Tibial nerve (tissue), 4 donors: Measurements from ENCODE around the gene CBL. TPM values are rescaled to one million over a fixed set of nuclear protein-coding genes. Genes with fewer than 3 reads are reported as not detected.

Source experiments
- DNase-seq, 2 donors: peaks; one replicate each; pipeline ENCODE4 v3.0.0-alpha.2; 2019; ENCODE audit warnings: low spot score in 2 of 2
- H3K27ac ChIP-seq, 4 donors: fragments of 200-600 bp; sonication (generic) in 3 of 4; one replicate each; pipeline ENCODE4 v1.5.1; 2017 to 2019; ENCODE audit warnings: mild to moderate bottlenecking in 1 of 4
- H3K27me3 ChIP-seq, 2 donors: fragments of 200-600 bp; sonication (generic) in 1 of 2; one replicate each; pipeline versions ENCODE4 v1.5.1 to v1.6.0; 2017 to 2019
- H3K36me3 ChIP-seq, 3 donors: fragments of 200-600 bp; sonication (generic); one replicate each; pipeline ENCODE4 v1.5.1; 2018 to 2019
- H3K4me1 ChIP-seq, 4 donors: fragments of 200-600 bp; sonication (generic) in 3 of 4; one replicate each; pipeline ENCODE4 v1.5.1; 2017 to 2019
- H3K4me3 ChIP-seq, 4 donors: fragments of 200-600 bp; sonication (generic) in 3 of 4; one replicate each; pipeline ENCODE4 v1.5.1; 2017 to 2019; ENCODE audit warnings: mild to moderate bottlenecking in 1 of 4, moderate library complexity in 1 of 4
- H3K9me3 ChIP-seq, 4 donors: fragments of 200-600 bp; sonication (generic) in 3 of 4; one replicate each; pipeline ENCODE4 v1.5.1; 2017 to 2019
- EP300 ChIP-seq, 2 donors: sonication (generic); formaldehyde crosslinking; IDR thresholded peaks; one replicate each; pipeline ENCODE4 v1.6.1; 2017; ENCODE audit warnings: antibody characterized with exemption in 2 of 2, mild to moderate bottlenecking in 1 of 2
- POLR2A ChIP-seq, 2 donors: fragments of 450-650 bp; IDR thresholded peaks; one replicate each; pipeline ENCODE4 v1.6.1; 2017; ENCODE audit warnings: antibody characterized with exemption in 2 of 2, mild to moderate bottlenecking in 2 of 2, moderate library complexity in 2 of 2
- WGBS, 2 donors: methylation state at CpG; one replicate each; pipeline ENCODE4 v1.1.5; 2018; 5-methylcytosine and 5-hydroxymethylcytosine counted together
- total RNA-seq, 4 donors: library from RNA; depleted of rRNA; stranded (reverse); fragments of >200 nt; gene quantifications; one replicate each; pipeline ENCODE4 v1.1.0, GENCODE V29; 2016
- TF ChIP-seq, protein P1 (sequence below), 5 experiments: fragments of 200-600 bp in 3 of 5; fragments of 450-650 bp in 2 of 5; sonication (generic) in 3 of 5; IDR thresholded peaks; one replicate each; pipeline ENCODE4 v1.5.1; 2016 to 2019; ENCODE audit warnings: antibody characterized with exemption in 5 of 5, mild to moderate bottlenecking in 3 of 5, moderate library complexity in 2 of 5

Gene CBL
- total RNA-seq, 4 donors from 2014 or later = 14.2 to 19.2 (median 16.0) TPM

DNA sequence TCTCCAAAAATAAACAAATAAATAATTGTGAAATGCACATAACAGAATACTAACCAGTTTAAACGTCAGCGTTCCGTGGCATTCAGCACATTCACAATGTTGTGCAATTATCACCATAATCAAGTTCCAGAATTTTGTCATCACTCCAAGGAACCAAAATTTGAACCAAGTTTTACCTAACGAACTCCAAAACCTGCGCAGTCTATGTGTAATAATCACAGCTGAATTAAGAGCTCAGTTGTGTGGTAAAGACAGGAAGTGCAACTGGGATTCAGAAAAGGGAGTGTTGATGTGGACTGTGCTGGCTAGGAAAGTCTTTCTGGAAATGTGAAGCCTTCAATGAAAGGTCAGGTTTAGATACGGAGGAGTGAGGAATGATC, 116.2 kb downstream of the CBL start:
- H3K27ac ChIP-seq = peak overlapping the region; percentile 89 to 96 (median 93)
- H3K4me1 ChIP-seq = peaks cover 0 to 64% (median 45%) of the 10 kb centered on the region in 4 donors
- no peak for DNase-seq
- no peaks in the 10 kb centered on the region for H3K36me3 ChIP-seq
- H3K4me3 ChIP-seq = no peak overlapping the region
- no peaks in the 10 kb centered on the region for H3K9me3 ChIP-seq
- TF ChIP-seq, protein P1, sequence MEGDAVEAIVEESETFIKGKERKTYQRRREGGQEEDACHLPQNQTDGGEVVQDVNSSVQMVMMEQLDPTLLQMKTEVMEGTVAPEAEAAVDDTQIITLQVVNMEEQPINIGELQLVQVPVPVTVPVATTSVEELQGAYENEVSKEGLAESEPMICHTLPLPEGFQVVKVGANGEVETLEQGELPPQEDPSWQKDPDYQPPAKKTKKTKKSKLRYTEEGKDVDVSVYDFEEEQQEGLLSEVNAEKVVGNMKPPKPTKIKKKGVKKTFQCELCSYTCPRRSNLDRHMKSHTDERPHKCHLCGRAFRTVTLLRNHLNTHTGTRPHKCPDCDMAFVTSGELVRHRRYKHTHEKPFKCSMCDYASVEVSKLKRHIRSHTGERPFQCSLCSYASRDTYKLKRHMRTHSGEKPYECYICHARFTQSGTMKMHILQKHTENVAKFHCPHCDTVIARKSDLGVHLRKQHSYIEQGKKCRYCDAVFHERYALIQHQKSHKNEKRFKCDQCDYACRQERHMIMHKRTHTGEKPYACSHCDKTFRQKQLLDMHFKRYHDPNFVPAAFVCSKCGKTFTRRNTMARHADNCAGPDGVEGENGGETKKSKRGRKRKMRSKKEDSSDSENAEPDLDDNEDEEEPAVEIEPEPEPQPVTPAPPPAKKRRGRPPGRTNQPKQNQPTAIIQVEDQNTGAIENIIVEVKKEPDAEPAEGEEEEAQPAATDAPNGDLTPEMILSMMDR (IDR thresholded peaks at IDR 0.05) = peak in 2 of 5 experiments; percentile 22 to 26
- TF ChIP-seq POLR2A (IDR thresholded peaks at IDR 0.05) = no peak
- peaks cover 0 to 16% of the 10 kb centered on the region in 2 donors for H3K27me3 ChIP-seq
- 31 to 32% methylated on average over 6 of the region's 6 CpGs for WGBS, 2 donors

DNA sequence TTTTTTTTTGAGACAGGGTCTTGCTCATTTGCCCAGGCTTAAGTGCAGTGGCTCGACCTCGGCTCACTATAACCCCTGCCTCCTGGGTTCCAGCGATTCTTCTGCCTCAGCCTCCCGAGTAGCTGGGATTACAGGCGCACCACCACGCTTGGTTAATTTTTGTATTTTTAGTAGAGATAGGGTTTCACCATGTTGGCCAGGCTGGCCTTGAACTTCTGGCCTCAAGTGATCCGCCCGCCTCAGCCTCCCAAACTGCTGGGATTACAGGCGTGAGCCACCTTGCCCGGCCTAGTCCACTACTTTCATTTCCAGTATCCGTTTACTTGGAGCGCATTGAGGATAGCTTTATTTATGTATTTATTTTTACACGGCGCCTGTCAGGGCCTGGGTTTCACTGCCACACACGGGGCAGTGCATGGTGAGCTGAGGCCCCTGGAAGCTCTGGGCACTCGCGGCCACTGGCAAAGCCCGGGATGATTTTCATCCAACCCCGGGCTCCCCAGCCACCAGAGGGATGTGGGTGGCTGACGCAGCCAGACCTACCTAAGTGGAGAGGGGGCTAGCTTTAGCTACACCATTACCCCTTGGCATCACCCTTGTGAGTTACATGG, 116.9 kb downstream of the CBL start:
- H3K36me3 ChIP-seq = no peaks in the 10 kb centered on the region
- TF ChIP-seq EP300 (IDR thresholded peaks at IDR 0.05) (no peak), POLR2A (IDR thresholded peaks at IDR 0.05) (no peak)
- TF ChIP-seq, protein P1 (IDR thresholded peaks at IDR 0.05) = no peak
- H3K27ac ChIP-seq = peak overlapping the region in 2 of 4 donors; percentile 95 to 96
- peaks cover 0 to 9% of the 10 kb centered on the region in 2 donors for H3K27me3 ChIP-seq
- peaks cover 0 to 58% (median 38%) of the 10 kb centered on the region in 4 donors for H3K4me1 ChIP-seq
- no peaks in the 10 kb centered on the region for H3K9me3 ChIP-seq
- DNase-seq = peak in 1 of 2 donors; percentile 7
- 83 to 87% methylated on average over 15 to 20 of the region's 20 CpGs for WGBS, 2 donors
- no peak overlapping the region for H3K4me3 ChIP-seq

DNA sequence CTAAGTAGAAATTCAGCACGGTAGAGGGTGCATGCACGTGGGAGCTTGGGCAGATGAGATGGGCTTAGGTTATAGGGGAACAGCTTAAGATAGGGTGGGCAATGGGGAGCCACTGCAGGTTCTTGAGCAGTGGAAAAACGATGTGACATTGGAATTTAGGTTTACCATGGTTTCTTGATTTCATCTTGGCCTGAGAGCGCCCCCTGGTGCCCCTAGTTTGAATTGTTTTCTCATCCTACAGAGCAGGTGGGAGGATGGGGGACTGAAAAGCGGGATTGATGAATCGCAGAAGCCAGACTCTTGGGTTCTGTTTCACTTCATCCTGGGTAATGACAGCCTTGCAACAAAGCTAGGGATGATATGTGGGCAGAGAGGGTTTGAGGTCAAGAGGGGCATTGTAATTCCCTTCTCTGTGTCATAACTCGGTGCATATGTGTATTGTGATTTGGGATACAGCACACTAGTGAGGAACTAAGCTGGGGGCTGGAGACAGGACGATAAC, 117.4 kb downstream of the CBL start:
- H3K4me1 ChIP-seq = peaks cover 0 to 52% (median 32%) of the 10 kb centered on the region in 4 donors
- H3K4me3 ChIP-seq = no peak overlapping the region
- H3K27ac ChIP-seq = peak overlapping the region in 1 of 4 donors; percentile 95
- 10 to 12% methylated on average over 8 of the region's 8 CpGs for WGBS, 2 donors
- H3K36me3 ChIP-seq = no peaks in the 10 kb centered on the region
- no peaks in the 10 kb centered on the region for H3K9me3 ChIP-seq
- TF ChIP-seq EP300 (IDR thresholded peaks at IDR 0.05) = peak in 1 of 2 donors; percentile 34
- TF ChIP-seq, protein P1 (IDR thresholded peaks at IDR 0.05) = peak; percentile 70 to 85 (median 78)
- no peak for TF ChIP-seq POLR2A (IDR thresholded peaks at IDR 0.05)
- H3K27me3 ChIP-seq = peaks cover 0 to 6% of the 10 kb centered on the region in 2 donors
- DNase-seq = peak; percentile 75 to 92

DNA sequence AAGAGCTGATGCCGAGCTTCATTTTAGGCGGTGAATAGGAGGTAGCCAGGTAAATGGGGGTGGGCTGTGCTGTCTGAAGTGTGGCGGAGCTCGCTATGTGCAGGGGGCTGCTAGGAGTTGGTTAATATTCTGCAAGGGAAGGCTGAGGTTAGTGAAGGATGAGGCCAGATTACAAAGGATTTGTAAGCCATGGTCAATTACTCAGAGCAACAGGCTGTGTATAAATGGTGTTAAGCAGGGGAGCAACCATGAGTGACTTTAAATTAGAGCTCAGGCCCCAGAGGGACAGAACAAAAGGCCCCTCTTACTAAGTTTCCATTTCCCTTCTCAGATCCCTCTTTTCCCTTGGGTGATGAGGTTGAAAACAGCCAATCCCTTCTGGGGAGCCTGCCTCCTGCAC, 118.0 kb downstream of the CBL start:
- Histone ChIP-seq H3K9me3 (no peaks in the 10 kb centered on the region), H3K27me3 (peaks cover 0 to 6% of the 10 kb centered on the region in 2 donors), H3K4me3 (no peak overlapping the region), H3K27ac (no peak overlapping the region), H3K36me3 (no peaks in the 10 kb centered on the region), H3K4me1 (peaks cover 0 to 46% (median 27%) of the 10 kb centered on the region in 4 donors)
- TF ChIP-seq, protein P1 (IDR thresholded peaks at IDR 0.05) = no peak
- TF ChIP-seq POLR2A (IDR thresholded peaks at IDR 0.05) (no peak), EP300 (IDR thresholded peaks at IDR 0.05) (no peak)
- WGBS, 2 donors = 60 to 73% methylated on average over 4 of the region's 4 CpGs
- DNase-seq = no peak

DNA sequence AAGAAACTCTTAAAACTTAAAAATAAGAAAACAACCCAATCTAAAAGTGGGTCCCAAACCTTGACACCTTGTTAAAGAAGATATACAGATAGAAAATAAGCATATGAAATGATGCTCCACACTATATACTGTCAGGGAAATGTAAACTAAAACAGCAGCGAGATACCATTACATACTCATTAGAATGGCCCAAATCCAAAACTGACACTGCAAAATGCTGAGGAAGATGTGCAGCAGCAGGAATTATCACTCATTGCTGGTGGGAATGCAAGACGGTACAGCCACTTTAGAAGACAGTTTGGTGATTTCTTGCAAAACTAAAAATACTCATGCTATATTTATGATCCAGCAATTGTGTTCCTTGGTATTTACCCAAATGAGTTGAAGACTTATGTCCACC, 123.2 kb downstream of the CBL start:
- Histone ChIP-seq H3K27me3 (no peaks in the 10 kb centered on the region), H3K4me3 (no peak overlapping the region), H3K4me1 (peaks cover 0 to 5% (median 0%) of the 10 kb centered on the region in 4 donors), H3K27ac (no peak overlapping the region), H3K9me3 (no peaks in the 10 kb centered on the region), H3K36me3 (no peaks in the 10 kb centered on the region)
- no peak for TF ChIP-seq EP300 (IDR thresholded peaks at IDR 0.05)
- TF ChIP-seq POLR2A (IDR thresholded peaks at IDR 0.05) = no peak
- TF ChIP-seq, protein P1 (IDR thresholded peaks at IDR 0.05) = no peak
- DNase-seq = no peak
- WGBS, 2 donors = 61 to 67% methylated on average over 2 of the region's 2 CpGs
